ENCODE results near the gene CSNK2B.

The CSNK2B gene

GRCh38 chr6:31643818-31644454 lies 21.9 kb upstream of the CSNK2B start:
- no peak for TF ChIP-seq CTCF (IDR thresholded peaks at IDR 0.05; ENCODE audit: low read depth, low read length)
- no peak overlapping the region for H3K4me3 ChIP-seq (replicated peaks in 1 of 2; ENCODE audit: low read depth in 2 of 2, low read length in 2 of 2)
- no peak for DNase-seq (ENCODE audit: low read depth in 2 of 2)

GRCh38 chr6:31645325-31645724 lies 20.6 kb upstream of the CSNK2B start:
- DNase-seq (ENCODE audit: low read depth in 2 of 2): no peak
- TF ChIP-seq CTCF (IDR thresholded peaks at IDR 0.05; ENCODE audit: low read depth, low read length): no peak
- no peak overlapping the region for H3K4me3 ChIP-seq (replicated peaks in 1 of 2; ENCODE audit: low read depth in 2 of 2, low read length in 2 of 2)

GRCh38 chr6:31651602-31652191 lies 14.2 kb upstream of the CSNK2B start:
- TF ChIP-seq CTCF (IDR thresholded peaks at IDR 0.05; ENCODE audit: low read depth, low read length): no peak
- DNase-seq (ENCODE audit: low read depth in 2 of 2): peak; percentile 76 to 84
- peak overlapping the region; percentile 83 to 93 for H3K4me3 ChIP-seq (replicated peaks in 1 of 2; ENCODE audit: low read depth in 2 of 2, low read length in 2 of 2)

GRCh38 chr6:31652925-31653724 lies 12.8 kb upstream of the CSNK2B start:
- peak in 1 of 2 donors; percentile 94 for DNase-seq (ENCODE audit: low read depth in 2 of 2)
- TF ChIP-seq CTCF (IDR thresholded peaks at IDR 0.05; ENCODE audit: low read depth, low read length): no peak
- peak overlapping the region; percentile 83 to 93 for H3K4me3 ChIP-seq (replicated peaks in 1 of 2; ENCODE audit: low read depth in 2 of 2, low read length in 2 of 2)

GRCh38 chr6:31654574-31655348 lies 11.1 kb upstream of the CSNK2B start:
- TF ChIP-seq CTCF (IDR thresholded peaks at IDR 0.05; ENCODE audit: low read depth, low read length): no peak
- H3K4me3 ChIP-seq (replicated peaks in 1 of 2; ENCODE audit: low read depth in 2 of 2, low read length in 2 of 2): no peak overlapping the region

GRCh38 chr6:31655349-31656237 lies 10.3 kb upstream of the CSNK2B start, which contains the start of gene APOM:
Gene APOM (plus strand): TSS chr6:31655894. CDS start chr6:31655967, 73 bp downstream.
- TF ChIP-seq CTCF (IDR thresholded peaks at IDR 0.05; ENCODE audit: low read depth, low read length): no peak
- DNase-seq (ENCODE audit: low read depth in 2 of 2): no peak
- no peak within 1 kb of the TSS for H3K4me3 ChIP-seq (replicated peaks in 1 of 2; ENCODE audit: low read depth in 2 of 2, low read length in 2 of 2)

More at GRCh38 chr6:31654574-31655348, 11.1 kb upstream of the CSNK2B start:
- no peak for DNase-seq (ENCODE audit: low read depth in 2 of 2)

Data from cardiac fibroblast (primary cell).